Left cardiac atrium (tissue), 4 donors: Measurements from ENCODE around the gene BIRC3. TPM values are rescaled to one million over a fixed set of nuclear protein-coding genes. Genes with fewer than 3 reads are reported as not detected.
"Not testable (repeated sequence)": the region's sequence is repeated elsewhere in the genome, so short reads cannot be mapped to it uniquely, and the experiment has no call there.

Source experiments
- ATAC-seq, 2 donors: fragments of 200-7000 bp; cut with Tn5 transposase; one replicate each; pipeline ENCODE4 v1.9.1; 2020; ENCODE audit warnings: mild to moderate bottlenecking in 2 of 2, moderate library complexity in 2 of 2
- DNase-seq: peaks from one replicate; pipeline ENCODE4 v3.0.0-alpha.2; 2020
- intact Hi-C, 2 donors: fragments of 100-400 bp; cut with DNase I; formaldehyde crosslinking; loops; one replicate each; pipeline versions ENCODE4 v1.14.1 to v1.15.1; 2022 to 2023
- total RNA-seq, 2 donors: library from RNA; stranded (reverse); fragmentation: NEBNext Ultra II Directional; extraction: Animal tissue kit (Norgen Biotek cat#: 25700); gene quantifications; one replicate each; pipeline ENCODE4 v1.2.1, GENCODE V29; 2021
- donor health status: DM: no; HTN: yes; CAD: no.
- donor health status: DM: no; HTN: yes; CAD: no; lungs with severe emphysema.
- donor health status: DM: yes; HTN: yes; CAD: no.
- donor health status: Dilated cardiomyopathy.

The BIRC3 gene
- total RNA-seq, 2 donors from 2014 or later, result 7.0 to 8.4 TPM

- ATAC-seq (peak in 1 of 2 donors; percentile 36), DNase-seq (no peak)
- intact Hi-C loops, result no loop called here
Observed at GRCh38 chr11:102318469-102318868, 1.2 kb downstream of the BIRC3 start.

- no peak for DNase-seq
- intact Hi-C loops, result no loop called here
- ATAC-seq, result no peak
Observed at GRCh38 chr11:102319544-102319943, 2.3 kb downstream of the BIRC3 start.

- DNase-seq, result no peak
- ATAC-seq, result no peak
- intact Hi-C loops, result no loop called here
Observed at GRCh38 chr11:102320188-102320587, 2.9 kb downstream of the BIRC3 start.

- intact Hi-C loops, result no loop called here
- DNase-seq, result no peak
- no peak for ATAC-seq
Observed at GRCh38 chr11:102320679-102321078, 3.4 kb downstream of the BIRC3 start.

GRCh38 chr11:102322560-102322959 is 5.3 kb downstream of the BIRC3 start:
- DNase-seq (no peak), ATAC-seq (no peak)
- intact Hi-C loops, result no loop called here

- intact Hi-C loops, result no loop called here
- ATAC-seq, result peak; percentile 27 to 79
- DNase-seq, result no peak
Observed at GRCh38 chr11:102323542-102324251, 6.4 kb downstream of the BIRC3 start.

GRCh38 chr11:102325088-102325487 is 7.8 kb downstream of the BIRC3 start:
- DNase-seq, result no peak
- no peak for ATAC-seq
- intact Hi-C loops, result no loop called here

GRCh38 chr11:102328748-102329147 is 11.5 kb downstream of the BIRC3 start:
- DNase-seq (no peak), ATAC-seq (no peak)
- intact Hi-C loops, result no loop called here

- ATAC-seq, result no peak
- intact Hi-C loops, result no loop called here
- DNase-seq, result no peak
Observed at GRCh38 chr11:102330231-102330630, 12.9 kb downstream of the BIRC3 start.

GRCh38 chr11:102331341-102331740 is 14.1 kb downstream of the BIRC3 start:
- no peak for ATAC-seq
- intact Hi-C loops, result no loop called here
- no peak for DNase-seq

- intact Hi-C loops, result no loop called here
- DNase-seq, result no peak
- ATAC-seq, result no peak
Observed at GRCh38 chr11:102332611-102332994, 15.3 kb downstream of the BIRC3 start.

GRCh38 chr11:102338479-102339010 is 21.3 kb downstream of the BIRC3 start:
- intact Hi-C loops, result loop anchor here in 1 of 2 donors (2.0 kb wide), 1 partner anchor 156 kb away; no protein-coding TSS in a partner anchor
- DNase-seq, result no peak
- ATAC-seq, result no peak

GRCh38 chr11:102341311-102341710 is 24.0 kb downstream of the BIRC3 start:
- intact Hi-C loops, result loop anchor here (2.0 to 10.0 kb wide), 2 partner anchors 153 to 271 kb away; no protein-coding TSS in a partner anchor
- not testable (repeated sequence) for DNase-seq, ATAC-seq

GRCh38 chr11:102341844-102342318 is 24.6 kb downstream of the BIRC3 start:
- ATAC-seq (peak in 1 of 2 donors; percentile 63), DNase-seq (peak; percentile 71)
- intact Hi-C loops, result loop anchor here (2.0 to 10.0 kb wide), 3 partner anchors 53 to 271 kb away; no protein-coding TSS in a partner anchor

GRCh38 chr11:102343809-102344208 is 26.5 kb downstream of the BIRC3 start:
- no peak for DNase-seq
- no peak for ATAC-seq
- intact Hi-C loops, result loop anchor here (2.0 to 10.0 kb wide), 2 partner anchors 55 to 151 kb away; no protein-coding TSS in a partner anchor

- intact Hi-C loops, result loop anchor here (5.0 to 10.0 kb wide), 2 partner anchors 111 to 149 kb away; no protein-coding TSS in a partner anchor
- DNase-seq (no peak), ATAC-seq (no peak)
Observed at GRCh38 chr11:102345904-102346303, 28.6 kb downstream of the BIRC3 start.

GRCh38 chr11:102346456-102346747 is 29.1 kb downstream of the BIRC3 start:
- ATAC-seq (no peak), DNase-seq (no peak)
- intact Hi-C loops, result loop anchor here (5.0 to 10.0 kb wide), 2 partner anchors 111 to 148 kb away; no protein-coding TSS in a partner anchor

GRCh38 chr11:102346748-102347461 is 29.6 kb downstream of the BIRC3 start, which contains the start of gene BIRC2:
BIRC2 (plus strand) TSS chr11:102347214; CDS start chr11:102349855, 2,641 bp downstream.
- DNase-seq (peak; percentile 97), ATAC-seq (peak; percentile 98)
- intact Hi-C loops, result loop anchor here (5.0 to 10.0 kb wide), 2 partner anchors 110 to 148 kb away; no protein-coding TSS in a partner anchor

- peak; percentile 29 to 33 for ATAC-seq
- no peak for DNase-seq
- intact Hi-C loops, result loop anchor here (5.0 to 10.0 kb wide), 2 partner anchors 110 to 147 kb away; no protein-coding TSS in a partner anchor
Observed at GRCh38 chr11:102347462-102348370, 30.4 kb downstream of the BIRC3 start.
